GM12873 (cell line): ENCODE data around the gene KSR1.

ENCODE experiments used
- CTCF ChIP-seq: IDR thresholded peaks from 2 replicates; pipeline ENCODE4 v1.5.1; 2012; ENCODE audit warnings: low read depth, mild to moderate bottlenecking, moderate library complexity, low read length, control low read depth; ENCODE audit not compliant: insufficient read depth; ENCODE audit errors: missing control alignments

The KSR1 gene

DNA sequence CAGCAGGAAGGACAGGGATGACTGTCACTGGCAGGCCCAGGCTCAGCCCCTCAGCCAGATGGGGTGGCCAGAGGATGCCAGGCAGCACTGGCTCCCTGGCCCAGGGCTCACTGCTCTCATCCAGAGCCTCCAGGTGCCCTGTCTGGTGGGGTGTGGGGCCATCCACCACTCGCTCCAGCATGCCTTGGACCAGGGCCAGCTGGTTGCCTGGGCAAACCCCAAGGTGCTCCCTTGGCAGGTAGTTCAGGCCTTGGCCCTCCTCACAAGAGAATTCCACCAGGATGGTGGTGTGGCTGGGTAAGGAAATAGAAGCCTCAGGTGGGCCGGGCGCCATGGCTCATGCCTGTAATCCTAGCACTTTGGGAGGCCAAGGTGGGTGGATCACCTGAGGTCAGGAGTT is 204.2 kb downstream of the KSR1 start:
- TF ChIP-seq CTCF = no peak

DNA sequence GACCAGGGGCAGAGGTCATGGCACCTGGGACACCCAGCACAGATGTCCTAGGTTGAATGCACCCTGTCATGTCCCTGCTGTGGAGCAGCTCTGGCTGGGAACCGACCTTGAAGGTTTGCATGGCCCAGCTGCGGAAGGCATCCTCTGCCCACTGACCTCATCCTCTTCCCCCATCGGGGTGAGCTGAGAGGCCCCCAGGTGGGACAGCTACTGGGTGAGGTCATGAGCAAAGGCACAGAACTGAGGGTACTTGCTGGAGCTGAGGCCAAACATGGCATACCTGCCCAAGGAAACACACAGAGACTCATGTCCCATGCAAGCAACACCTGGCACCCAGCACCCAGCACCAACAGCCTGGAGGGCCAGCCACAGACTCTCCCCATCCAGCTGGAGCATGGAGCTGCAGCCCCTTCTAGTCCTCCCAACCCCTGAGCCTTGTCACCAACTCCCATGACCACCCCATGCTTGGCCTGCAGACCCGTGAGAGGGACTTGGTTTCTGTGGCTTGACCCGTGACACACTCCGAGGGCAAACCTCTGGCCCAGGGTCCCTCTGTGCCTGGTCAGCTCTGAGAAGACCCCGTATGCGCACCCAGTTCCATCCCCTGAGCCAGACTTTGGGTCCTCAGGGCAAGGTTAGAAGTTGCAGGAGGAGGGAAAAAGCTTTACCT is 207.8 kb downstream of the KSR1 start:
- no peak for TF ChIP-seq CTCF

- TF ChIP-seq CTCF = no peak
Measured at GRCh38 chr17:27664606-27664965, 208.3 kb downstream of the KSR1 start.

DNA sequence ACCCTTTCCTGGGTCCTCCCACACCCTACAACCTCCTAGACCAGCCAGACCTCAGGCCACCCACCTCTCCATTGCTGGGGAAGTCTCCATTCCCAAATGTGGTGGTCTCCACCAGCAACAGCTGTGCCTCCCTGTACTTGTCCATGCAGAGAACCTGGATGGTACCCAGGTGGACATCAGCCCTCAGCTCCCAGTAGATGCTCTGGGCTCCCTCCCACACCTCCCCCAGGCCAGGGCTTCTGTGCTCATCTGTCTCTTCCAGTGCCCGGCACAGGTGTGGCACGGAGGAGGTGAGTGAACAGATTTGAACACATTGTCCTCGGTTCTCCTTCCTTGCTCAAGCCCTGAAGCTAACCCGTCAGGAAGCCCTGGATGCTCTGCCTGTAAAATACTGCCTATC is 209.3 kb downstream of the KSR1 start:
- no peak for TF ChIP-seq CTCF

DNA sequence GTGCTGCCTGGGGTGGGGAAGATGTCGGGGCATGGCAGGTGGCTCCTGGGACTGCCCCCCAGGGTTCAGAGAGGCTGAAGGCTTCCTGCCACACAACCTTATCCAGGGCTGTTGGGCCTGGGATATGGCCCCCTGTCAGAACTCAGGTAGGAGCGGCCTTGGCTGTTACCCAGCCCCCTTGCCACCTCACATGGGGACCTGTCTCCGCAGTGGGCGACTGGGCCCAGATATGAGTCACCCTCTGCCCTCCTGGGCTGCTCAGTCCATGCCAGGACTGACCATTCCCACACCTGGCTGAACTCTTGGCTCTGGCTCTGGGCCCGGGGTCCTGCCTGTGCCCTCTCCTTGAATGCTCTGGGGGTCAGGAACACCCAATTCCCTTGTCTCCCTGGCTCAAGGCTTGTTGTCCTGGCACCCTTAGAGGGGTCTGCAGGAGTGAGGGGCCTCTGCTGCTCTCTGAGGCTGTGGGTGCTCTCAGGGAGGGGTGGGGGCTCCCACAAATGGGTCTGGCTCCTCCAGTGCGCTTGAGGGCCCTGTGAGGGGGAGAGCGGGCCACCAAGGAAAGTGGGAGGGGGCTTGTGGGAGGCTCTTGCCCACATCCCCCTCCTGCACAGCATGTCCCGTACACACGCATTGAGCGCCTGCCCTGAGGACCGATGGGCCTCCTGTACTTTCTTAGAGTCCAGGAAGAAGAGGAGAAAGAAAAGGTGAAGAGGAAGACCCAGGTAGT is 210.7 kb downstream of the KSR1 start:
- TF ChIP-seq CTCF = no peak

- no peak for TF ChIP-seq CTCF
Measured at GRCh38 chr17:27667656-27668487, 211.6 kb downstream of the KSR1 start.

GRCh38 chr17:27668488-27668823 is 212.2 kb downstream of the KSR1 start:
- TF ChIP-seq CTCF = no peak
